Progenitor cell of endocrine pancreas (in vitro differentiated cells): ENCODE results near the gene NDUFA7. TPM values are rescaled to one million over a fixed set of nuclear protein-coding genes. Genes with fewer than 3 reads are reported as not detected.

Experiments used
- DNase-seq: peaks from one replicate; pipeline ENCODE4 v3.0.0; 2021; ENCODE audit warnings: low spot score; ENCODE audit not compliant: unreplicated experiment
- H3K27ac Mint-ChIP-seq: 2 replicates; pipeline ENCODE4 v1.8.0; 2021; ENCODE audit warnings: mild to moderate bottlenecking, moderate library complexity, mixed read lengths
- H3K27me3 Mint-ChIP-seq: 2 replicates; pipeline ENCODE4 v1.8.0; 2021; ENCODE audit warnings: mixed read lengths
- H3K36me3 Mint-ChIP-seq: 2 replicates; pipeline ENCODE4 v1.8.0; 2022; ENCODE audit warnings: mixed read lengths; ENCODE audit not compliant: insufficient read depth
- H3K4me1 Mint-ChIP-seq: 2 replicates; pipeline ENCODE4 v1.8.0; 2021; ENCODE audit warnings: low read depth, mixed read lengths
- H3K4me3 Mint-ChIP-seq: 2 replicates; pipeline ENCODE4 v1.8.0; 2021; ENCODE audit warnings: low read depth, mild to moderate bottlenecking, moderate library complexity, mixed read lengths
- H3K9me3 Mint-ChIP-seq: 2 replicates; pipeline ENCODE4 v1.8.0; 2021; ENCODE audit warnings: low read depth, mixed read lengths
- CTCF ChIP-seq: fragments of 200-600 bp; sonication (generic); IDR thresholded peaks from one replicate; pipeline ENCODE4 v1.5.0; 2021; ENCODE audit warnings: antibody characterized with exemption, mild to moderate bottlenecking; ENCODE audit not compliant: unreplicated experiment
- long read RNA-seq: library from polyadenylated mRNA; unstranded; transcript quantifications from one replicate; pipeline ENCODE4 v2.0.0, GENCODE V29; 2020
- total RNA-seq: library from RNA; stranded (reverse); gene quantifications from 2 replicates; pipeline ENCODE4 v1.2.1, GENCODE V29; 2021

The NDUFA7 gene
- total RNA-seq, result 46.3 and 55.3 TPM in 2 replicates
- long read RNA-seq, transcript NDUFA7-201 (4 exons, 601 nt), result major isoform, 8 of 13 reads
- long read RNA-seq, partial matches to known transcripts, result 1 of 13 reads
- long read RNA-seq, other reads (novel, unspliced or antisense), result 2 of 13 reads

- H3K27ac Mint-ChIP-seq, result peak within 1 kb of the TSS; percentile 98
- peak within 1 kb of the TSS; percentile 99 for H3K4me3 Mint-ChIP-seq
- peaks cover 17% of the 10 kb centered on the region for H3K4me1 Mint-ChIP-seq
- peaks cover 5% of the 10 kb centered on the region for H3K36me3 Mint-ChIP-seq
- no peaks in the 10 kb centered on the region for H3K9me3 Mint-ChIP-seq
- no peaks in the 10 kb centered on the region for H3K27me3 Mint-ChIP-seq
- peak; percentile 95 for DNase-seq
- TF ChIP-seq CTCF, result no peak
These were observed at the start of gene NDUFA7, which contains the start of gene RPS28 for GRCh38 chr19:8321067-8321985. Gene NDUFA7 (minus strand): TSS chr19:8321375. CDS start chr19:8321358, 17 bp downstream. Gene RPS28 (plus strand): TSS chr19:8321496. CDS start chr19:8321531, 35 bp downstream.

- Mint-ChIP-seq H3K9me3 (no peaks in the 10 kb centered on the region), H3K27me3 (peaks cover 18% of the 10 kb centered on the region), H3K4me3 (no peak overlapping the region), H3K27ac (no peak overlapping the region), H3K4me1 (peaks cover 8% of the 10 kb centered on the region), H3K36me3 (peaks cover 6% of the 10 kb centered on the region)
- no peak for DNase-seq
- TF ChIP-seq CTCF, result no peak
These were observed 49.2 kb upstream of the NDUFA7 start for GRCh38 chr19:8370176-8371010.

GRCh38 chr19:8367327-8368001 is 46.3 kb upstream of the NDUFA7 start:
- Mint-ChIP-seq H3K27me3 (peaks cover 34% of the 10 kb centered on the region), H3K27ac (no peak overlapping the region), H3K36me3 (peaks cover 2% of the 10 kb centered on the region), H3K9me3 (no peaks in the 10 kb centered on the region), H3K4me1 (peaks cover 12% of the 10 kb centered on the region), H3K4me3 (no peak overlapping the region)
- TF ChIP-seq CTCF, result no peak
- no peak for DNase-seq

- H3K27me3 Mint-ChIP-seq, result peaks cover 39% of the 10 kb centered on the region
- peaks cover 2% of the 10 kb centered on the region for H3K36me3 Mint-ChIP-seq
- H3K4me3 Mint-ChIP-seq, result no peak overlapping the region
- DNase-seq, result no peak
- peaks cover 12% of the 10 kb centered on the region for H3K4me1 Mint-ChIP-seq
- no peak overlapping the region for H3K27ac Mint-ChIP-seq
- TF ChIP-seq CTCF, result no peak
- H3K9me3 Mint-ChIP-seq, result no peaks in the 10 kb centered on the region
These were observed 45.8 kb upstream of the NDUFA7 start for GRCh38 chr19:8366961-8367326.
